IMR-90 (cell line): ENCODE measurements around the gene TRMT6. TPM values are rescaled to one million over a fixed set of nuclear protein-coding genes. Genes with fewer than 3 reads are reported as not detected.

Experiments
- ATAC-seq: fragments of 200-7000 bp; cut with Tn5 transposase; 2 replicates; pipeline ENCODE4 v1.9.1; 2020; ENCODE audit warnings: low read depth, mild to moderate bottlenecking, moderate library complexity
- BruUV-seq: library from RNA; stranded (reverse); fragments of 400-500 nt; replicated peaks from 2 replicates; lab custom pipeline; 2021; lab: Mats Ljungman, UMichigan
- CTCF ChIA-PET: fragments of 300-600 bp; formaldehyde crosslinking; extraction: SDS; loops from one replicate; lab custom pipeline; 2021; ENCODE audit warnings: antibody characterized with exemption; lab: Yijun Ruan, JAX
- POLR2A ChIA-PET: fragments of 300-600 bp; sonication (Branson Sonifier 250); formaldehyde crosslinking; loops from one replicate; lab custom pipeline; 2022; ENCODE audit warnings: antibody characterized with exemption; ENCODE audit not compliant: unreplicated experiment; lab: Charles Lee
- DNase-seq: peaks from one replicate; pipeline ENCODE4 v3.0.0; 2013
- H2AFZ ChIP-seq: replicated peaks from 2 replicates; pipeline ENCODE3; 2013; ENCODE audit warnings: low read length, mild to moderate bottlenecking; ENCODE audit not compliant: poor library complexity
- H2AK5ac ChIP-seq: 2 replicates; pipeline ENCODE4 v1.6.1; 2013; ENCODE audit warnings: low read depth, low read length, inconsistent platforms
- H2AK9ac ChIP-seq: replicated peaks from 2 replicates; pipeline ENCODE3; 2013; ENCODE audit warnings: mild to moderate bottlenecking, low read depth, low read length, moderate library complexity; ENCODE audit not compliant: poor library complexity
- H2BK120ac ChIP-seq: 2 replicates; pipeline ENCODE4 v1.6.1; 2013; ENCODE audit warnings: low read depth, low read length, inconsistent platforms
- H2BK15ac ChIP-seq: 3 replicates; pipeline ENCODE4 v1.6.1; 2013; ENCODE audit warnings: low read depth, low read length, inconsistent platforms
- H2BK20ac ChIP-seq: 2 replicates; pipeline ENCODE4 v1.6.1; 2013; ENCODE audit warnings: low read depth, mild to moderate bottlenecking, inconsistent platforms, low read length, moderate library complexity
- H2BK5ac ChIP-seq: 2 replicates; pipeline ENCODE4 v1.6.1; 2013; ENCODE audit warnings: mild to moderate bottlenecking, low read depth, low read length, inconsistent platforms; ENCODE audit not compliant: poor library complexity, severe bottlenecking
- H3K14ac ChIP-seq: replicated peaks from 2 replicates; pipeline ENCODE4 v1.6.1; 2013; ENCODE audit warnings: low read depth, low read length, inconsistent platforms
- H3K18ac ChIP-seq: 2 replicates; pipeline ENCODE4 v1.6.1; 2013; ENCODE audit warnings: low read depth, low read length, control low read depth
- H3K23ac ChIP-seq: 2 replicates; pipeline ENCODE4 v1.6.1; 2013; ENCODE audit warnings: low read depth, low read length, inconsistent platforms
- H3K27ac ChIP-seq: 2 replicates; pipeline ENCODE4 v1.5.1; 2013; ENCODE audit warnings: mild to moderate bottlenecking, control low read depth, low read length; ENCODE audit not compliant: insufficient read depth
- H3K27me3 ChIP-seq: 2 replicates; pipeline ENCODE4 v1.6.1; 2013; ENCODE audit warnings: low read length; ENCODE audit not compliant: control insufficient read depth, insufficient read depth
- H3K36me3 ChIP-seq: 2 replicates; pipeline ENCODE4 v1.6.1; 2013; ENCODE audit warnings: low read length, mixed read lengths; ENCODE audit not compliant: control insufficient read depth, insufficient read depth
- H3K4ac ChIP-seq: 2 replicates; pipeline ENCODE4 v1.6.1; 2013; ENCODE audit warnings: low read depth, low read length, inconsistent platforms
- H3K4me1 ChIP-seq: 2 replicates; pipeline ENCODE4 v1.6.1; 2013; ENCODE audit warnings: low read length, mixed read lengths; ENCODE audit not compliant: control insufficient read depth, insufficient read depth
- H3K4me2 ChIP-seq: 2 replicates; pipeline ENCODE4 v1.6.1; 2013; ENCODE audit warnings: low read depth, mild to moderate bottlenecking, control low read depth, low read length, moderate library complexity
- H3K4me3 ChIP-seq: 2 replicates; pipeline ENCODE4 v1.5.1; 2013; ENCODE audit warnings: low read depth, mild to moderate bottlenecking, control low read depth, low read length, moderate library complexity; ENCODE audit not compliant: insufficient read depth
- H3K56ac ChIP-seq: 2 replicates; pipeline ENCODE4 v1.6.1; 2013; ENCODE audit warnings: low read length, inconsistent platforms; ENCODE audit not compliant: insufficient read depth; ENCODE audit errors: extremely low read depth
- H3K79me1 ChIP-seq, 2 experiments: 2 replicates each; pipeline ENCODE4 v1.6.1; 2013; ENCODE audit warnings: low read length in 2 of 2, inconsistent platforms in 1 of 2, low read depth in 1 of 2
- H3K9ac ChIP-seq: 2 replicates; pipeline ENCODE4 v1.6.1; 2013; ENCODE audit warnings: low read depth, low read length, control low read depth
- H3K9me1 ChIP-seq: 2 replicates; pipeline ENCODE4 v1.6.1; 2013; ENCODE audit warnings: low read length, inconsistent platforms; ENCODE audit not compliant: insufficient read depth
- H3K9me3 ChIP-seq: 2 replicates; pipeline ENCODE4 v1.6.1; 2013; ENCODE audit warnings: low read length; ENCODE audit not compliant: control insufficient read depth, insufficient read depth
- H4K20me1 ChIP-seq: 2 replicates; pipeline ENCODE4 v1.6.1; 2013; ENCODE audit warnings: low read length, inconsistent platforms; ENCODE audit not compliant: insufficient read depth
- H4K5ac ChIP-seq: 2 replicates; pipeline ENCODE4 v1.6.1; 2013; ENCODE audit warnings: mild to moderate bottlenecking, low read depth, low read length, control low read depth
- H4K8ac ChIP-seq, 2 experiments: 2 replicates each; pipeline ENCODE4 v1.6.1; 2013; ENCODE audit warnings: low read depth in 2 of 2, low read length in 2 of 2, control low read depth in 1 of 2, inconsistent platforms in 1 of 2
- H4K91ac ChIP-seq: 2 replicates; pipeline ENCODE4 v1.6.1; 2013; ENCODE audit warnings: low read depth, low read length, inconsistent platforms; ENCODE audit not compliant: insufficient read depth
- BHLHE40 ChIP-seq: fragments of 150-350 bp; IDR thresholded peaks from 2 replicates; pipeline ENCODE4 v1.6.1; 2016; ENCODE audit warnings: mild to moderate bottlenecking, low read depth, low read length
- CEBPB ChIP-seq: IDR thresholded peaks from 2 replicates; pipeline ENCODE4 v1.6.1; 2012; ENCODE audit warnings: low read depth, low read length, improper control_type of control experiment
- CHD1 ChIP-seq: IDR thresholded peaks from 2 replicates; pipeline ENCODE4 v1.6.1; 2012; ENCODE audit warnings: low read depth, low read length, improper control_type of control experiment
- FOS ChIP-seq: fragments of 150-350 bp; IDR thresholded peaks from 2 replicates; pipeline ENCODE4 v1.6.1; 2016; ENCODE audit warnings: low read depth, low read length
- MAZ ChIP-seq: IDR thresholded peaks from 2 replicates; pipeline ENCODE4 v1.6.1; 2012; ENCODE audit warnings: low read depth, mild to moderate bottlenecking, low read length, improper control_type of control experiment, moderate library complexity, borderline replicate concordance
- NFE2L2 ChIP-seq: fragments of 150-350 bp; IDR thresholded peaks from 2 replicates; pipeline ENCODE4 v1.6.1; 2016; ENCODE audit warnings: low read depth, mild to moderate bottlenecking, low read length
- POLR2A ChIP-seq: IDR thresholded peaks from 2 replicates; pipeline ENCODE4 v1.6.1; 2012; ENCODE audit warnings: mild to moderate bottlenecking, low read depth, low read length
- RAD21 ChIP-seq: IDR thresholded peaks from 2 replicates; pipeline ENCODE4 v1.6.1; 2012; ENCODE audit warnings: low read length, improper control_type of control experiment
- RCOR1 ChIP-seq: IDR thresholded peaks from 2 replicates; pipeline ENCODE4 v1.6.1; 2012; ENCODE audit warnings: mild to moderate bottlenecking, low read length, improper control_type of control experiment; ENCODE audit not compliant: insufficient replicate concordance
- dilution Hi-C: fragments of 300-500 bp; cut with HindIII; formaldehyde crosslinking; loops from one replicate; pipeline ENCODE4 v1.14.3; 2018; ENCODE audit warnings: low sequenced_read_pairs; ENCODE audit not compliant: unreplicated experiment
- in situ Hi-C: fragments of 300-500 bp; cut with MboI; formaldehyde crosslinking; loops from 3 replicates; pipeline ENCODE4 v1.14.3; 2019; ENCODE audit warnings: low sequenced_read_pairs, inconsistent platforms, mixed read lengths
- intact Hi-C: fragments of 100-400 bp; cut with micrococcal nuclease; formaldehyde crosslinking; loops from 2 replicates; pipeline ENCODE4 v1.10.0; 2022
- polyA plus RNA-seq, 3 experiments: library from polyadenylated mRNA; depleted of rRNA; stranded (reverse); fragments of >200 nt; gene quantifications; 2 replicates each; pipeline ENCODE4 v1.2.3, GENCODE V29; 2012; ENCODE audit warnings: low replicate concordance in 1 of 3
- total RNA-seq: library from RNA; depleted of rRNA; stranded (reverse); fragments of >200 nt; gene quantifications from 2 replicates; pipeline ENCODE4 v1.2.3, GENCODE V29; 2012
- TF ChIP-seq, protein P1 (sequence below): fragments of 150-350 bp; IDR thresholded peaks from 2 replicates; pipeline ENCODE4 v1.6.1; 2016; ENCODE audit warnings: low read depth, mild to moderate bottlenecking, low read length, moderate library complexity, borderline replicate concordance
- TF ChIP-seq, protein P2 (sequence below): conservative IDR thresholded peaks from 2 replicates; pipeline ENCODE4 v1.5.1; 2012; ENCODE audit warnings: mild to moderate bottlenecking, low read depth, low read length, improper control_type of control experiment

The TRMT6 gene
- total and polyA plus RNA-seq, 2 of the 4 experiments (the other 2 are of a cell fraction): 7.2 to 8.0 TPM

DNA sequence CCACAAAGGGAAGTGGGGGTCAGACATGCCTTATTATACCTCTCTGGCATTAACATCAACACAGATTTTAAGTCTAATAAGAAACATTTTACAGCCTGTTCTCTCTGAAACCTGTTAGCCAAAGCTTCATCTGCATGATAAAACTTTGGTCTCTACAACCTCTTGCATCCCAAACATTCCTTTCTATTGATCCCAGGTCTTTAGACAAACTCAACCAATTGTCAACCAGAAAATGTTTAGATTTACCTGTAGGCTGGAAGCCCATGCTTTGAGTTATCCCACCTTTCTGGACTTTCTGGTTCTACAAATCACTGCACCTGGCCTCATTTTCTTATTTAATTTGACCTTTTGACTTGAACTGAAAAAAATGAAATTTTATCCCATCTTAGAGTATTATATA lies 20.9 kb upstream of the TRMT6 start:
- Histone ChIP-seq H2BK20ac (no peak overlapping the region), H2AFZ (no peak overlapping the region), H2BK5ac (no peak overlapping the region), H3K4me3 (no peak overlapping the region), H3K27me3 (no peaks in the 10 kb centered on the region), H2BK15ac (no peak overlapping the region), H2AK9ac (no peak overlapping the region), H3K9ac (no peak overlapping the region), H3K18ac (no peak overlapping the region), H3K56ac (no peak overlapping the region), H3K36me3 (no peaks in the 10 kb centered on the region; the same call in 1 of the 2 replicates), H4K5ac (no peak overlapping the region), H3K79me1 (no peaks in the 10 kb centered on the region), H3K4ac (no peak overlapping the region), H4K8ac (no peak overlapping the region), H4K91ac (no peak overlapping the region), H2BK120ac (no peak overlapping the region), H3K27ac (no peak overlapping the region), H3K23ac (no peak overlapping the region), H3K14ac (no peak overlapping the region), H3K9me3 (no peaks in the 10 kb centered on the region), H4K20me1 (no peaks in the 10 kb centered on the region), H3K9me1 (no peaks in the 10 kb centered on the region; the same call in 1 of the 2 replicates), H2AK5ac (no peak overlapping the region), H3K4me1 (peaks cover 2% of the 10 kb centered on the region; the same call in 1 of the 2 replicates), H3K4me2 (no peak overlapping the region)
- ChIA-PET CTCF (no interaction called here), POLR2A (no interaction called here)
- ATAC-seq (no peak), DNase-seq (no peak)
- dilution Hi-C loops: no loop called here
- intact Hi-C loops: no loop called here
- TF ChIP-seq MAZ (no peak), CHD1 (no peak), RAD21 (no peak), NFE2L2 (no peak), RCOR1 (no peak), POLR2A (no peak), BHLHE40 (no peak), FOS (no peak), CEBPB (no peak)
- TF ChIP-seq, protein P1, sequence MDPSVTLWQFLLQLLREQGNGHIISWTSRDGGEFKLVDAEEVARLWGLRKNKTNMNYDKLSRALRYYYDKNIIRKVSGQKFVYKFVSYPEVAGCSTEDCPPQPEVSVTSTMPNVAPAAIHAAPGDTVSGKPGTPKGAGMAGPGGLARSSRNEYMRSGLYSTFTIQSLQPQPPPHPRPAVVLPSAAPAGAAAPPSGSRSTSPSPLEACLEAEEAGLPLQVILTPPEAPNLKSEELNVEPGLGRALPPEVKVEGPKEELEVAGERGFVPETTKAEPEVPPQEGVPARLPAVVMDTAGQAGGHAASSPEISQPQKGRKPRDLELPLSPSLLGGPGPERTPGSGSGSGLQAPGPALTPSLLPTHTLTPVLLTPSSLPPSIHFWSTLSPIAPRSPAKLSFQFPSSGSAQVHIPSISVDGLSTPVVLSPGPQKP: no peak
- TF ChIP-seq, protein P2, sequence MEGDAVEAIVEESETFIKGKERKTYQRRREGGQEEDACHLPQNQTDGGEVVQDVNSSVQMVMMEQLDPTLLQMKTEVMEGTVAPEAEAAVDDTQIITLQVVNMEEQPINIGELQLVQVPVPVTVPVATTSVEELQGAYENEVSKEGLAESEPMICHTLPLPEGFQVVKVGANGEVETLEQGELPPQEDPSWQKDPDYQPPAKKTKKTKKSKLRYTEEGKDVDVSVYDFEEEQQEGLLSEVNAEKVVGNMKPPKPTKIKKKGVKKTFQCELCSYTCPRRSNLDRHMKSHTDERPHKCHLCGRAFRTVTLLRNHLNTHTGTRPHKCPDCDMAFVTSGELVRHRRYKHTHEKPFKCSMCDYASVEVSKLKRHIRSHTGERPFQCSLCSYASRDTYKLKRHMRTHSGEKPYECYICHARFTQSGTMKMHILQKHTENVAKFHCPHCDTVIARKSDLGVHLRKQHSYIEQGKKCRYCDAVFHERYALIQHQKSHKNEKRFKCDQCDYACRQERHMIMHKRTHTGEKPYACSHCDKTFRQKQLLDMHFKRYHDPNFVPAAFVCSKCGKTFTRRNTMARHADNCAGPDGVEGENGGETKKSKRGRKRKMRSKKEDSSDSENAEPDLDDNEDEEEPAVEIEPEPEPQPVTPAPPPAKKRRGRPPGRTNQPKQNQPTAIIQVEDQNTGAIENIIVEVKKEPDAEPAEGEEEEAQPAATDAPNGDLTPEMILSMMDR: no peak
- no TSS peak for BruUV-seq
- in situ Hi-C loops: loop anchor here (25.0 kb wide), 1 partner anchor 434 kb away; no protein-coding TSS in a partner anchor
